ENCODE data around the gene C19orf85.

GRCh38 chr19:55489711-55490477 is 25.3 kb upstream of the C19orf85 start:
- TF ChIP-seq CTCF (IDR thresholded peaks at IDR 0.05; ENCODE audit: borderline replicate concordance, extremely low read depth, low read length, poor library complexity, severe bottlenecking) (no peak), EZH2 (IDR thresholded peaks at IDR 0.05; ENCODE audit: borderline replicate concordance, low read depth, low read length, severe bottlenecking) (no peak)
